Measurements from ENCODE around the gene ENTREP1. TPM values are rescaled to one million over a fixed set of nuclear protein-coding genes. Genes with fewer than 3 reads are reported as not detected.

Gene ENTREP1
- total and polyA plus RNA-seq, 8 donors, result 2.0 to 40.2 (median 11.3) TPM

DNA sequence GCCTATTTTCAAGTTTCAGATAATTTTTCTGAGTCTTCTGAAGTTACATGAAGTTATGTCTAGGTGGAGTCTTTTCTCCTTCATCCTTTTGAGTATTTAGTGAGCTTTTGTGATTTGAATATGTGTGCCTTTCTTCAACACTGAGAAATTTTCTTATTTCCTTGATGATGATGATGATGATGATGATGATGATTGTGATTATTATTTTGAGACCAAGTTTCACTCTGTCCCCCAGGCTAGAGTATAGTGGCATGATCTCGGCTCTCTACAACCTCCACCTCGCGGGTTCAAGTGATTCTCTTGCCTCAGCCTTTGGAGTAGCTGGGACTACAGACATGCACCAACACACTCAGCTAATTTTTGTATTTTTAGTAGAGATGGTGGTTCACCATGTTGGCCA lies 26.2 kb downstream of the ENTREP1 start:
- H3K9me3 ChIP-seq, result no peaks in the 10 kb centered on the region
- TF ChIP-seq EP300 (IDR thresholded peaks at IDR 0.05) (no peak), POLR2A (IDR thresholded peaks at IDR 0.05) (no peak), POLR2AphosphoS5 (IDR thresholded peaks at IDR 0.05) (no peak)
- TF ChIP-seq, protein P1, sequence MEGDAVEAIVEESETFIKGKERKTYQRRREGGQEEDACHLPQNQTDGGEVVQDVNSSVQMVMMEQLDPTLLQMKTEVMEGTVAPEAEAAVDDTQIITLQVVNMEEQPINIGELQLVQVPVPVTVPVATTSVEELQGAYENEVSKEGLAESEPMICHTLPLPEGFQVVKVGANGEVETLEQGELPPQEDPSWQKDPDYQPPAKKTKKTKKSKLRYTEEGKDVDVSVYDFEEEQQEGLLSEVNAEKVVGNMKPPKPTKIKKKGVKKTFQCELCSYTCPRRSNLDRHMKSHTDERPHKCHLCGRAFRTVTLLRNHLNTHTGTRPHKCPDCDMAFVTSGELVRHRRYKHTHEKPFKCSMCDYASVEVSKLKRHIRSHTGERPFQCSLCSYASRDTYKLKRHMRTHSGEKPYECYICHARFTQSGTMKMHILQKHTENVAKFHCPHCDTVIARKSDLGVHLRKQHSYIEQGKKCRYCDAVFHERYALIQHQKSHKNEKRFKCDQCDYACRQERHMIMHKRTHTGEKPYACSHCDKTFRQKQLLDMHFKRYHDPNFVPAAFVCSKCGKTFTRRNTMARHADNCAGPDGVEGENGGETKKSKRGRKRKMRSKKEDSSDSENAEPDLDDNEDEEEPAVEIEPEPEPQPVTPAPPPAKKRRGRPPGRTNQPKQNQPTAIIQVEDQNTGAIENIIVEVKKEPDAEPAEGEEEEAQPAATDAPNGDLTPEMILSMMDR (IDR thresholded peaks at IDR 0.05), result no peak
- H3K27me3 ChIP-seq, result no peaks in the 10 kb centered on the region
- H3K4me3 ChIP-seq, result no peak overlapping the region
- 96 to 100% (median 97%) methylated on average over 3 of the region's 3 CpGs for WGBS, 5 donors
- peaks cover 14 to 19% (median 17%) of the 10 kb centered on the region in 4 donors for H3K4me1 ChIP-seq
- intact Hi-C loops (cut with DNase I; ENCODE audit: low total_unique reads), result no loop called here
- no peaks in the 10 kb centered on the region for H3K36me3 ChIP-seq
- no peak overlapping the region for H3K27ac ChIP-seq
- DNase-seq, result no peak

DNA sequence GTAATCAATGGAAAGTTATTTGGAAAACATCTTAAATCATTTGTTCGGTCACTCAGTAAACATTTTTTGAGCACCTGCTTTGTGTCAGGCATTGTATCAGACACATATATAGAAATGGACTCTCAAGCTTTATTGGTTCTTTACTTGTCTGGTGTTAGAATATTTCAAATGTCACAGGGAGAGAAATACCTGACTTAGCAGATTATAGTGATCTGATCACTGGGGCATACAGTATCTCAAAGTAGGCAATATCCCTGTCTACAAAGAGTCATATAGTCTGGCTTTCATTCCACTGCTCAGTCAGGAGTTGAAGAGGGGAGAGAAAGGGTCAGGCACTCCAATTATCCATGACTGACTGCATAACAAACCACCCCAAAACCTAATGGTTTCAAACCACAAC lies 30.2 kb downstream of the ENTREP1 start:
- Histone ChIP-seq H3K36me3 (no peaks in the 10 kb centered on the region), H3K27me3 (no peaks in the 10 kb centered on the region), H3K4me1 (peaks cover 0 to 17% (median 5%) of the 10 kb centered on the region in 4 donors), H3K4me3 (no peak overlapping the region), H3K27ac (no peak overlapping the region), H3K9me3 (no peaks in the 10 kb centered on the region)
- intact Hi-C loops (cut with DNase I; ENCODE audit: low total_unique reads), result no loop called here
- 26 to 67% (median 47%) methylated on average over 1 of the region's 1 CpG for WGBS, 5 donors
- TF ChIP-seq POLR2A (IDR thresholded peaks at IDR 0.05) (no peak), EP300 (IDR thresholded peaks at IDR 0.05) (no peak), POLR2AphosphoS5 (IDR thresholded peaks at IDR 0.05) (no peak)
- TF ChIP-seq, protein P1 (IDR thresholded peaks at IDR 0.05), result no peak
- no peak for DNase-seq

DNA sequence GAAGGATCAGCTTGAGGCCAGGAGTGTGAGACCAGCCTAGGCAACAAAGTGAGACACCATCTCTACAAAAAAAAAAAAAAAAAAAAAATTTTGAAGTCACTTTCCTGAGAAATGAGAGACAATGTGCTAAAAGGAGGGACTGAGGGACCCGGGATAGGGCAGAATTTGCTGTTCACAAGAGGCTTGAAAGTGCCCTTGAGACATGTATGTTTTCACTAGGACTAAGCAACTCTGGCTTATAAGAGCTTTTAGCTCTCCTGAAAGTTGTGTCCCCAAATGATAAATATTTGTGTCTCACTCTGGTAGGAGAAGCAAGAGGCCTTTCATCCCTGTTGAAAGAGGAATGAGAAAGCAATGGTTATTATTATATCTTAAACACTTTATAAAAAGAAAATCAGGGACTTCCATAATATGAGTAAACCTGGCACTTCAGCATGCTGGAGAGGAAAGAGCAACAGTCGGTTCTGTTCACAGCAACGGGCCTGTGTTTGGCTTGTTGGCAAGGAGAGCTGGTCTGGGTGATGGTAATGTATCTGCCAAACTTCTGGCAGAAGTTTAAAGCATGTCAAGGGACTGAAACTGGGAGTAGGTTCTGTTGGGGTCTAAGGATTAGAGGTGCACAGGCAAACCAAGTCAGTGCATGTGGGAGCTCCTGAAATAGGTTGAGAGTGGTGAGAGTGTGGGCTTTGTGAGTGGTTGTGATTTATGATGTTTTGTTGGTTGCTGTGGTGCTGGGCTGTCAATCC lies 32.2 kb downstream of the ENTREP1 start:
- no peak overlapping the region for H3K4me3 ChIP-seq
- DNase-seq, result peak in 1 of 2 donors; percentile 46
- peak overlapping the region in 2 of 5 donors; percentile 2 to 17 for H3K27ac ChIP-seq
- TF ChIP-seq POLR2AphosphoS5 (IDR thresholded peaks at IDR 0.05), result no peak
- TF ChIP-seq EP300 (IDR thresholded peaks at IDR 0.05), result no peak
- TF ChIP-seq, protein P1 (IDR thresholded peaks at IDR 0.05), result no peak
- no peak for TF ChIP-seq POLR2A (IDR thresholded peaks at IDR 0.05)
- H3K4me1 ChIP-seq, result peaks cover 0 to 20% (median 5%) of the 10 kb centered on the region in 4 donors
- intact Hi-C loops (cut with DNase I; ENCODE audit: low total_unique reads), result no loop called here
- H3K27me3 ChIP-seq, result no peaks in the 10 kb centered on the region
- no peaks in the 10 kb centered on the region for H3K9me3 ChIP-seq
- H3K36me3 ChIP-seq, result no peaks in the 10 kb centered on the region
- WGBS, 5 donors, result 24 to 38% (median 30%) methylated on average over 3 of the region's 3 CpGs

DNA sequence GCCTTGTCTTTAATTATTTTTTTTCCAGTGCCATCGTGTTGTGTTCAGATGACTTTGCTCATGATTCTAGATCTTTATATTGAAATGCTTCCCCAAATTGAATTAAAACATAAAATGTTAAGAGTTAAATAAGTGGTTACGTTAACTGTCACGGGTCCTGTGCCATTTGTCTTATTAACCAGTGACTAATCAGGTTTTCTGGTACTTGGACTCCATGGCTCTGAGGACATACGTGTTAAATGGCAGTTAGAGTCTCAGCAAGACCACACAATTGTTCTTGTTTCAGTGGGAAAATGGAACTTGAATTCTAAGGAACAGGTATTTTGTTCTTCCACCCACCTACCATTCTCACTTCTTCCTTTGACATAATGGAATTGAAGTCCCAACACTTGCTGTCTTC lies 32.8 kb downstream of the ENTREP1 start:
- no peaks in the 10 kb centered on the region for H3K9me3 ChIP-seq
- DNase-seq, result no peak
- no peaks in the 10 kb centered on the region for H3K27me3 ChIP-seq
- H3K27ac ChIP-seq, result no peak overlapping the region
- intact Hi-C loops (cut with DNase I; ENCODE audit: low total_unique reads), result no loop called here
- peaks cover 0 to 24% (median 5%) of the 10 kb centered on the region in 4 donors for H3K4me1 ChIP-seq
- no peak overlapping the region for H3K4me3 ChIP-seq
- 76 to 91% (median 85%) methylated on average over 4 of the region's 4 CpGs for WGBS, 5 donors
- TF ChIP-seq POLR2AphosphoS5 (IDR thresholded peaks at IDR 0.05), result no peak
- TF ChIP-seq, protein P1 (IDR thresholded peaks at IDR 0.05), result no peak
- TF ChIP-seq POLR2A (IDR thresholded peaks at IDR 0.05), result no peak
- no peak for TF ChIP-seq EP300 (IDR thresholded peaks at IDR 0.05)
- no peaks in the 10 kb centered on the region for H3K36me3 ChIP-seq

Data from stomach (tissue), 9 donors.